NCI-H510A (cell line): ENCODE measurements around the gene FMN1.

Experiments
- DNase-seq: peaks from one replicate; lab custom pipeline; 2025; lab: John Stamatoyannopoulos, UW

The FMN1 gene

GRCh38 chr15:32923176-32923575 lies 271.3 kb downstream of the FMN1 start:
- DNase-seq, result no peak

GRCh38 chr15:32922541-32922940 lies 272.0 kb downstream of the FMN1 start:
- no peak for DNase-seq

GRCh38 chr15:32919749-32920414 lies 274.6 kb downstream of the FMN1 start:
- DNase-seq, result no peak

GRCh38 chr15:32918547-32918946 lies 276.0 kb downstream of the FMN1 start:
- no peak for DNase-seq

- DNase-seq, result no peak
Observed at GRCh38 chr15:32910839-32911238, 283.7 kb downstream of the FMN1 start.

GRCh38 chr15:32909431-32909830 lies 285.1 kb downstream of the FMN1 start:
- no peak for DNase-seq

- no peak for DNase-seq
Observed at GRCh38 chr15:32908872-32909271, 285.6 kb downstream of the FMN1 start.

GRCh38 chr15:32908135-32908801 lies 286.2 kb downstream of the FMN1 start:
- DNase-seq, result no peak

- no peak for DNase-seq
Observed at GRCh38 chr15:32905481-32905880, 289.0 kb downstream of the FMN1 start.

GRCh38 chr15:32904448-32904847 lies 290.1 kb downstream of the FMN1 start:
- no peak for DNase-seq

- DNase-seq, result no peak
Observed at GRCh38 chr15:32903591-32904290, 290.8 kb downstream of the FMN1 start.

- no peak for DNase-seq
Observed at GRCh38 chr15:32901995-32902394, 292.5 kb downstream of the FMN1 start.

- no peak for DNase-seq
Observed at GRCh38 chr15:32901192-32901591, 293.3 kb downstream of the FMN1 start.

- DNase-seq, result no peak
Observed at GRCh38 chr15:32899126-32899596, 295.4 kb downstream of the FMN1 start.

GRCh38 chr15:32898414-32898813 lies 296.1 kb downstream of the FMN1 start:
- no peak for DNase-seq

GRCh38 chr15:32893421-32893820 lies 301.1 kb downstream of the FMN1 start:
- no peak for DNase-seq

- DNase-seq, result no peak
Observed at GRCh38 chr15:32889214-32889613, 305.3 kb downstream of the FMN1 start.

GRCh38 chr15:32888221-32888761 lies 306.2 kb downstream of the FMN1 start:
- no peak for DNase-seq

- DNase-seq, result no peak
Observed at GRCh38 chr15:32887090-32887489, 307.4 kb downstream of the FMN1 start.

- no peak for DNase-seq
Observed at GRCh38 chr15:32886459-32886858, 308.1 kb downstream of the FMN1 start.

GRCh38 chr15:32885713-32886112 lies 308.8 kb downstream of the FMN1 start:
- no peak for DNase-seq

- no peak for DNase-seq
Observed at GRCh38 chr15:32884146-32884545, 310.4 kb downstream of the FMN1 start.

- DNase-seq, result no peak
Observed at GRCh38 chr15:32882955-32883354, 311.6 kb downstream of the FMN1 start.
